Fibroblast of upper back skin (primary cell): Measurements from ENCODE around the gene FASLG.
A peak's percentile ranks its signal among the peaks of the same experiment; 100 is the strongest.
"Not testable (repeated sequence)": the region's sequence is repeated elsewhere in the genome, so short reads cannot be mapped to it uniquely, and the experiment has no call there.

Experiments used
- DNase-seq: peaks from one replicate; pipeline ENCODE4 v3.0.0-alpha.2; 2013

FASLG gene

DNA sequence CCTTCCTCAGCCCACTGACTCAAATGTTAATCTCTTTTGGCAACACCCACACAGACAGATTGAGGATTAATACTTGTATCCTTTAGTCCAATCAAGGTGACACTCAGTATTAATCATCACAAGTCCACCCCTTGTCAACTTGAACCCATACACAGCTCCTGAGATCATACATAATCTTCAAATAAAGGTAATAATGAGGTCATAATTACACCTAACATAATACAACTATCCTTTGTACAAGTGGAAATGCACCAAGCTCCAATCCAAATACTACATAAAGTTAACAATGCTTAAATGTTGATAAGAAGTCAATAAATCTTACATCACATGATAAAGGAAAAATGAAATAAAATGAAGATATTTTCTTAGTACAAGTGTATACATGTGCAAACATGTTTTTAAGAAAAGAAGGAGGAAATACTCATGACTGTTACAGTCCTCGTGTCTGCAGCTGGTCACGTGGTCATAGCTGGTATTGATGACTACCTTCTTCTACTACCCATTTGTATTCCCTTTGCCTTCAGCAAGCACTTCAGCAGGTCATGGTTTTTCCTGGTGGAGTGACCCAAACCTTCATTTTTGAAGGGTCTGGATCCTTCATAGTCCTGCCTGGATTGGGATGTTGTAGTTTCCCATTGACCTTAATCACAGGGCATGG, 29.7 kb downstream of the FASLG start:
- not testable (repeated sequence) for DNase-seq

DNA sequence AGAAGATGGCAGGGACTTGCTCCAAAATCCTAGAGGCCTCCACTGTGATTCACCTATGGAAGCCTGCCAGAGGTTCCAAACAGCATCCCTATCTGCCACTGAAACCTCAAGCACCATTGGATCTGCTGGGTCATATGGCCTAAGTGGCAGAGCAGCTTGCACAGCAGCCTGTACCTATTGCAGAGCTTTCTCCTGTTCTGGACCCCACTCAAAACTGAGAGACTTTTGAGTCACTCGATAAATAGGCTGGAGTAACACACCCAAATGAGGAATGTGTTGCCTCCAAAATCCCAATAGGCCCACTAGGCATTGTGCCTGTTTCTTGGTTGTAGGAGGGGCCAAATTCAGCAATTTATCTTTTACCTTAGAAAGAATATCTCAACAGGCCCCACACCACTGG, 32.0 kb downstream of the FASLG start:
- DNase-seq: peak; percentile 10

DNA sequence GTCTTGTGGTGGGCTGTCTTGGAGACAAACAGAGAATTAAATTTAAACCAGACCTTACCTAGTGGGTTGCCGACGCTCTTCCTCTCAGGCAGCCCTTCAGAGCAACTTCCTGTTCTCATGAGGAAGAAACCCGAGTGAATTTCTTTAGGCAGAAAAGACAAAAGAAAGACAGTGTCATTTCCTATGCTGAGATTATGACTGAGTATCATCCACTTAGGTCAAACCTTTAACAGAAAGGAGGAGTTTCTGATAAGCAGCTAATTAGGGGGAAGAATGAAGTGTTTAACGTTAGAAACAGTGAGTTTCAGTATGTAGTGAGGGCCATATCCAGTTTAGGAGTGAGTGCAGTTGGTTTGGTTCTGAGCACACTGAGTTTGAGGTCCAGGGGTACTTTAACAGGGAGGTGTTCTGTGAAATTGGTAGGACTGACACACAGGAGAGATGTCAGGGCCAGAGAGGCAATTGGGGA, 38.7 kb downstream of the FASLG start:
- DNase-seq: no peak

DNA sequence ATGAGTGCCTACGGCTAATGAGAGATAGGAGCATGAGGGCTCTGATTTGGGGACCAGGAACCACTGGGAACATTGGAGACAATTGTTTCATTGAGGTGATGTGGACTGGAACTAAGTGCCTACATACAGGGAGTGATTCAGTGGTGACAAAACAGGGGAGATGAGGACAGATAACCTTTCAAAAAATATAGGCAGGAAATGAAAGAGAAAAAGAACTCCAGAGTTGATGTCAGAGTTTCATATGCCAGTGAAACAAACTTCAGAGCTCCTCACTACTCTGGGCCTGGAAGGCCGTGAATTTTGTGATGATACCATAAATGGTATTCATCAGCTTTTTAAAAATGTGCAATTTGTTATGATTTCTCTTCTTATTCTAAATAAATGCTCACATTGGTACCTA, 39.3 kb downstream of the FASLG start:
- no peak for DNase-seq

DNA sequence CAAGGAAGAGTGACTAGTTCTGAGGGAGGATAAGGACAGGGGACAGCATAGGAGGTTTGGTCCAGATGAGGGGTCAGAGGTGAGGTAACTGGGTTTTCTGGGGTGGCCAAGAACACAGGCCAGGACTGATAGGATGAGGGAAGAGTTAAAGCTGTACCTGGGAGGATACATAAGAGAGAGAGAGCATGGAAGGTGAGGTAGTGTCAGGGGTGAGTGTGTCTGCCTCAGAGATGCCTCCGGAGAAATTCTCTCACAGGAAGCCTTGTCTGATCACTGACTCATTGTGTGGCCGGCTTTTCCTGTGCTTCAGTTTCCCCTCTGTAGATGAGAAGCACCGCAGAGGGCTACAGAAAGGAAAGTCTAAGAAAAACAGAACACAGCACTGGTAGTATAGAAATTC, 40.2 kb downstream of the FASLG start:
- peak; percentile 29 for DNase-seq

DNA sequence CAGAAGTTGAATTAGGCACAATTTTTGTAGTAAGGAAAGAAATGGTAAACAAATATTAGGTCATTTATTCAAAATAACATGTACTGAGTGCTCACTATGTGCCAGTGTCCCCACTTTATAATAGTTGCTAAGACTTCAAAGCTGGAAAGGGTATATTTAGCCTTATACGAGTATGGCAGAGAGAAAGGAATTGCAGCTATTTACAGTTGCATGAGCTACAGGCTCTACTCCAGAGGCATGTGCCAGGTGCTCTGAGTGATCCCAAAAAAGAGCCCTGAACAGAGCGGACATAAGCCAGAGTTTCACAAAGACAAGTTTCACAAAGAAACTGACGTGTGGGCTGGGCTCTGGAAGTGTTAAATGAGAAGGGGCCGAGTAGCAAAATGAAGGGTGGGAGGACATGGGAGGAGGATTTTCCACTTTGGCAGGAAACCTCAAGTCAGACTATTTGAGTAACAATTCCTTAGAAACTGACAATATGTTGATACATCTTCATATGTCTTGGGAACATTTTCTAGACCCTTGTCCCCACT, 40.9 kb downstream of the FASLG start:
- no peak for DNase-seq

DNA sequence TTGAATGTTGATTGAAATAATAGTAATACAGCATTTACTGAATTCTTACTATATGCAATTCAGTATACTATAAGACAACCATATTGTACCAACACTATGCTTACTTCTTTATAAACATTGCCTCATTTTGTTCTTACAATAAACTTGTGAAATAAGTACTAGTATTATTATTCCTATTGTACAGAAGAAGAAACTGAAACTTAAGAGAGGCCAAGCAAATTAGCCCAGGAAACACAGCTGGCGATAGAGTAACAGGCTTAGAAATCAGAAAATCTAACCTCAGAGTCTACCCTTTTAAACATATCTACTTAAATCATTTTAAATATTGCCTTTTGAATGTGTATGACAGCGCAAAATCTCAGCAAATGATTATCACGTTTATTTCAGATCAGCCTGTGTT, 41.7 kb downstream of the FASLG start:
- no peak for DNase-seq

DNA sequence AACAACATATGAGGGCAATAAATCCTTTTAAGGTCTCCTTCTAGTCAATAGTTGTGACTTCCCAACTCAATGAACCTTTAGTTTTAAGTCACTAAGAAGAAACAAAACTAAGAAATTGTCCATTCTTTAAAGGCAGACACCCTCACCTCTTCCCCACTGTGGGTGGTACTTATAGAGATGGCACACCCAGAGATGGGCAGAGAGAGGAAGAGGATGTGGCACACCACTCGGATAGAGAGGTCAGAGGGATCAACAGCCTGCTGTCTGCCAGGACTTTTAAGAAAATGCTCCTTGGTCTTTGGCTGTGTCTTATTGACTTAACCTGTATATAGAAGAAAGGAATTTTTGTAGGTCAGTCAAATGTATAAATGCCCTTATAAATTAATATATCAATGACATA, 45.1 kb downstream of the FASLG start:
- no peak for DNase-seq

DNA sequence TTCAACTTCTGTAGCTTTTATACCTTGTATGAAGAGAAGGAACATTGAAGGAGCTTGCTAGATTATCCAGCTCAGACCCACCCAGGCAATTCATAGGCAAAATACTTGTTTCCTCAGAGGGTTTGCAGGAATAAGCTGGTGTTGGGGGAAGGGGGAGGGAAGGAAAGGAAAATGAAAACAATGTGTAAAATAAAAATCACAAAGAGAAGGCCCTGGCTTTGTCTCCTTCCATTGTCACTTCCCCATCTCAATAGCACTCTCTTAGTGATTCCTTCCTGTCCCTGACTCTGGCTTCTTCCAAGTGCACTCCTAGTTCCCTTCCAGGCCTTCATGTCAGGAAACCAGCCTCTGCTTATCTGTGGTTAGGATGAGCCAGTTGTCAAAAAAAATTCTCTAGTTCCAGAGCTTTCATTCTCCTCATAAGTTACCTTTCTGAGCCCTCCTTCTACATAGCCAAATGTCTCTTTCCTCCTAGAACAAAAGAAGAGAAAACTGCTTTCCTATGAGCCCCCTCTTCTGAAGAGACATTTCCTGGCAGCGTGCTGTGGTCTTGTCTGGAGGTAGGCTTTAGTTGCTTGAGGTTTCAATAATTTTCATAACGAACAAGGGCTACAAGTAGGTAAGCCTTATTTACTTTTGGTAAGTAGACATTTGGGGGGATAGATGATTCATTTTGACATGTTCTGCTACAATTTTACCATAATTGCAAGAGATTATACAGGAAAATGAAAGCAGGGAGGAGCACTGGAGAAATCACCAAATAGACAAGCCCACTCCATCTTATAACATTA, 45.7 kb downstream of the FASLG start:
- DNase-seq: no peak

DNA sequence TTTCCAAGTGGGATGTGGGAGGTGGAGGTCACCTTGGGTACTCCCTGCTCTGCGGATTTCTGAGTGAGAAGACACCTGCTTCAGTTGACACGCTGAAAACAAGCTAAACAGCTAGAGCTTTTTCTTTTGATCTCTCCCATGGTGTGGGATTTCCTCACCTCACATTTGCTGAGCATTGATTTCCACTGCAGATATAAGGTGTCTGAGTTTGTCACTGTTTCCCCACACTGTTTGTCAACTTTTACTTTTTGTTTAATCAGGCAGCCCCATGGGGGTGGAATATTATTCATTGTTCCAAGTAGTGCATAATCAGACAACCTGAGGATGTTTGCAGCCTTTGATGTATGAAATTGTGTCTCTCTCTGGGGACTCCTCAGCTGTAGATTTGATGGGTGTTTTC, 49.5 kb downstream of the FASLG start:
- DNase-seq: no peak

DNA sequence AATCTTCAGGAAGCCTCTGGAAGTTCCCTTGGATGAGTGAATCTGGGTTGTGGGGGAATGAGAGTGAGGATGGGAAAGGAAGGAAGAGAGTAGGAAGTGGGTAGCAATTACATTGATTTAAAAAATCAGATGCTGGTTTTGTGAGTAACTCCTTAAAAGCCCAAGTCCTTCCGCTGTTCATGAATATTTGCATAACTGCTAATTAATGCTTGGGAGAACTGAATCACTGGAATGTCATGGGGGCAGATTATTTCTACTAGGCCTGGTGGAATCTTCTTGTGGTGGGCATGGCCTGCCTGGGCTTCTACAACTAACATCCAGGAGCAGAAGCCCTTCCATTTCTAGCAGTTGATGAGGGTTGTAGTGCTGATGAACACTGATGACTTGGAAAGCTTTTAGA, 52.7 kb downstream of the FASLG start:
- DNase-seq: no peak

DNA sequence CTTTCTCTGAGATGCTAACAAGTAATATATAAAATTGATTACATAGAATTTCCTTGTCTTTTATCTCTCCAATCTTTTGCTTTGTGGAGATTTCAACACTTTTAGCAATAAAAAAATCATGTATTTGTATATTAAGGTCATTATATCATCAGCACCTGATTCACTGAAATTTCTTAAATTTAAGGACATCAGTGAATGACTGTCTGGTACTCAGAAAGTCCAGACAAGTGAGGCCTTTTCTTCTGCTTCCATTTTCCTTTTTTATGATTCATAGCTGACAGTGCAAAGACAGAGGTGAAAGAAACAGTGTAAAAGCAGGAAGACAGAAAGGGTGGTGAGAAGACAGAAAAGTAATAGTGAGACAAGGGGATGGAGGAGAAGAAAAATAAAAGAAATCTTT, 54.6 kb downstream of the FASLG start:
- no peak for DNase-seq
